ENCODE measurements around the gene MAPK11.

Gene MAPK11

DNA sequence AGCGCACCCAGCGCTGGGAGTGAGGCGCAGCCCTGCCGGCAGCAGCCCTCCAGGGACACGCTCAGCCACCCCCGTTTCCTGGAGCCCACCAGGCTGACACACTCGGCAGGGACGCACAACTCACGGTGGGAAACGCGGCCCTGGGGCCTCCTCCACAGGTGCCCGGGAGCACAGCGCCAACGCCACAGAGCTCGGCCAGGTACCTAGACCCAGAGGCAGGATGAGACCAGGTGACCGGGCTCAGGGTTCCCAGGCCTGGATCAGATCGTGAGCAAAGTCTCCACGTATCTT is 43.4 kb downstream of the MAPK11 start:
- TF ChIP-seq, protein P1, sequence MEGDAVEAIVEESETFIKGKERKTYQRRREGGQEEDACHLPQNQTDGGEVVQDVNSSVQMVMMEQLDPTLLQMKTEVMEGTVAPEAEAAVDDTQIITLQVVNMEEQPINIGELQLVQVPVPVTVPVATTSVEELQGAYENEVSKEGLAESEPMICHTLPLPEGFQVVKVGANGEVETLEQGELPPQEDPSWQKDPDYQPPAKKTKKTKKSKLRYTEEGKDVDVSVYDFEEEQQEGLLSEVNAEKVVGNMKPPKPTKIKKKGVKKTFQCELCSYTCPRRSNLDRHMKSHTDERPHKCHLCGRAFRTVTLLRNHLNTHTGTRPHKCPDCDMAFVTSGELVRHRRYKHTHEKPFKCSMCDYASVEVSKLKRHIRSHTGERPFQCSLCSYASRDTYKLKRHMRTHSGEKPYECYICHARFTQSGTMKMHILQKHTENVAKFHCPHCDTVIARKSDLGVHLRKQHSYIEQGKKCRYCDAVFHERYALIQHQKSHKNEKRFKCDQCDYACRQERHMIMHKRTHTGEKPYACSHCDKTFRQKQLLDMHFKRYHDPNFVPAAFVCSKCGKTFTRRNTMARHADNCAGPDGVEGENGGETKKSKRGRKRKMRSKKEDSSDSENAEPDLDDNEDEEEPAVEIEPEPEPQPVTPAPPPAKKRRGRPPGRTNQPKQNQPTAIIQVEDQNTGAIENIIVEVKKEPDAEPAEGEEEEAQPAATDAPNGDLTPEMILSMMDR (IDR thresholded peaks at IDR 0.05; ENCODE audit: borderline replicate concordance, control extremely low read depth, extremely low read depth, insufficient read depth, missing control alignments) = no peak

DNA sequence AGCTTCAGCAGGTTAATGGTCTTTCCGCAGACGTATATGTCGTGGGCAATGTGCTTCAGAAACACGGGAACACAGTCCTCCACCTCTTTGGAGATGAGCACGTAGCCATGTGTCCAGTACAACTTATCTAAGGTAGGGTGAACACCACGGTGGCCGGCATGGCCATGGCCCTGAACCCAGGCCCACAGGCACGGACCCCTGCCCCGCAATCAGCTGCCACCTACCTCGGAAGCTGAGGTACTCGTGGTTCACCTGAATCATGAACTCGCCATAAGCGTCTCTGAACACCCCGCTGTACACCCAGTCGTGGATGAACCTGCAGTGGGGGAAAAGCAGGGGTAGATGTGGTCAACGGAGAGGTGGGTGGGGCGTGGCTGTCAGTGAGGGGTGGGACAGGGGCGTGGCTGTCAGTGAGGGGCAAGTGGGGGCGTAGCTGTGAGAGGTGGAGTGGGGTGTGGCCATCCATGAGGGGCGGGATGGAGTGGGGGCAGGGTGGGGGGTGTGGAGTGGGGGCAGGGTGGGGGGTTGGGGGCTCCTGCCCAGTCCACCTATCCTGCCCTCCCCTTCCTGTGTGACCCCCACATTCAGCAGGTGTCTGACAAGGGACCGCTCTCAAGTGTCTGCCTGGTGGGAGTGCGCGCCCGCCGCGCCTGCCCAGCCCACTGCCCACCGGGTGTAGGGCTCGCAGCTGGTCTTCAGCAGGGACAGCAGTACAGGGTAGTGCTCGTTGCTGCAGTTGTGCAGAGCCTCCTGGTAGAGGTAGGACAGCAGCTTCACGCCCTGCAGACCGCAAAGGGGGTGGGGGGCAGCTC is 43.9 kb downstream of the MAPK11 start:
- TF ChIP-seq, protein P1 (IDR thresholded peaks at IDR 0.05; ENCODE audit: borderline replicate concordance, control extremely low read depth, extremely low read depth, insufficient read depth, missing control alignments) = no peak
- in situ Hi-C loops (cut with MboI; ENCODE audit: low sequenced_read_pairs, unreplicated experiment) = no loop called here
- no peak for DNase-seq (ENCODE audit: low spot score)

More for the DNA sequence above, 43.4 kb downstream of the MAPK11 start:
- DNase-seq (ENCODE audit: low spot score) = no peak
- in situ Hi-C loops (cut with MboI; ENCODE audit: low sequenced_read_pairs, unreplicated experiment) = no loop called here

DNA sequence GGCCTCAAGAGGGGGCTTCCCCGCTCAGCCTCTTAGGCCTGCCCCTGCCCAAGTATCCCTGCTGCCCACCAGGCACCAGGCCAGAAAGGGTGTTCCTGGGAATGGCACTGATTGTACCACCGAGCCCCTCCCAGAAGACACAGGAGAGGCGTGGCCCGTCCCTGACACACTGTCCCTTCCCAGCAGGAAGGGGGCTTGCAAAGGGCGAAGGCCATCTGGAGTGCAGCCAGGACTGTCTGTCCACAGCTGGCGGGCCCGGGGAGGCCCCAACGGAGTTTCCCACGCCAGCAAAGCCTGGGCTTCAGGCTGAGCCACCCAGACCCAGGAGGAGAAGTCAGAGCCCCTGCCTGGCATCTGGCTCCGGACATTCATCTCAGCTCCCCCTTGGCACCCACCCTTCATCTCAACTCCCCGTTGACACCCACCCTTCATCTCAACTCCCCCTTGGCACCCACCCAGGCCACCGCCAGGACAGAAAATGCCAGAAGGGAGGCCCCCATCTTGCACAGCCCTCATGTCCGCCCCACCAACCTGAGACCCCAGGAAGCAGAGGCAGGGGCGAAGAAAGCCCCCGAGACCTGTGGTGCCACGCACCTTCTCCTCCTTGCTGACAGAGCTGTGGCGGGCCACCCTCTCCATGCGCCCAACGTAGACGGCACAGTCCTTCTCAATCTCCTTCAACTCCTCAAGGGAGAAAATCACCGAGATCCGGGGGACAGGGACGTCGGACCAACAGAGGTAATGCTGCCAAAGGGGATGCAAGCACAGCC is 44.8 kb downstream of the MAPK11 start:
- in situ Hi-C loops (cut with MboI; ENCODE audit: low sequenced_read_pairs, unreplicated experiment) = no loop called here
- no peak for DNase-seq (ENCODE audit: low spot score)
- TF ChIP-seq, protein P1 (IDR thresholded peaks at IDR 0.05; ENCODE audit: borderline replicate concordance, control extremely low read depth, extremely low read depth, insufficient read depth, missing control alignments) = no peak

DNA sequence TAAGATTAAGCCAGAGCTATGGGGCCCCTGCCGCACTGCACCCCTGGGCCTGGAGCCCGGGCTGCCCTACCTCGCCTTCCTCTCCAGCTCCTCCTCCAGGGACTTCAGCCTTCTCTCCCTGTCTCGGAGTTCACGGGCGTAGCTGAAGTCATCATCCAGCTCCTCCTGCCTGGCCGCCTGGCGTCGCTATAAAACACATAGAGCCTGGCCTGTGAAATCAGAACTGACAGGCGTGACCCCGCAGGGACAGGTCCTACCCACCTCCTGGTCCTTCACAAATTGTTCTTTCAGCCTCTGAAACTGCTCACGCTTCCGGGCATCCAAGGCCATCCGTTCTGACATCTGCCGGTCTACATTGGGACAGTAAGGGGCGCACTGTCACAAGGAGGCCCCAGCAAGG is 46.1 kb downstream of the MAPK11 start:
- in situ Hi-C loops (cut with MboI; ENCODE audit: low sequenced_read_pairs, unreplicated experiment) = no loop called here
- TF ChIP-seq, protein P1 (IDR thresholded peaks at IDR 0.05; ENCODE audit: borderline replicate concordance, control extremely low read depth, extremely low read depth, insufficient read depth, missing control alignments) = no peak
- no peak for DNase-seq (ENCODE audit: low spot score)

DNA sequence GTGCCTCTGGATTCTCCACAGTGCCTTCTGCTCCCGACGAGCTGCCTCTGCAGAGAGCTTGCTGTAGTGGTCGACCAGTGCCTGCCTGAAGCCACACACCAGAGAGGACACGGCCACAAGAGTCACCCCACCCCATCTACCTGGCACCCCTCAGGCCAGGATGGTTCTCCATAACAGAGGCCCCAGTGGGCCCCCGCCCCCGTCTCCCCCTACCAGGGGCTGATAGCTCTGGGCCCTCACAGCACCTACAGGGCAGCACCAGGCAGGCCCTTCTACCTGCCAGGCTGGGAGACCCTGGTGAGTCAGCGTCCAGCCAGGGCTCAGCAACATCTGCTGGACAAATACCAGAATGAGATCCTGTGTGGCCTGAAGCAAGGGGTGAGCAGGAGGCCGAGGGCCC is 47.7 kb downstream of the MAPK11 start:
- no peak for DNase-seq (ENCODE audit: low spot score)
- in situ Hi-C loops (cut with MboI; ENCODE audit: low sequenced_read_pairs, unreplicated experiment) = no loop called here
- TF ChIP-seq, protein P1 (IDR thresholded peaks at IDR 0.05; ENCODE audit: borderline replicate concordance, control extremely low read depth, extremely low read depth, insufficient read depth, missing control alignments) = no peak

DNA sequence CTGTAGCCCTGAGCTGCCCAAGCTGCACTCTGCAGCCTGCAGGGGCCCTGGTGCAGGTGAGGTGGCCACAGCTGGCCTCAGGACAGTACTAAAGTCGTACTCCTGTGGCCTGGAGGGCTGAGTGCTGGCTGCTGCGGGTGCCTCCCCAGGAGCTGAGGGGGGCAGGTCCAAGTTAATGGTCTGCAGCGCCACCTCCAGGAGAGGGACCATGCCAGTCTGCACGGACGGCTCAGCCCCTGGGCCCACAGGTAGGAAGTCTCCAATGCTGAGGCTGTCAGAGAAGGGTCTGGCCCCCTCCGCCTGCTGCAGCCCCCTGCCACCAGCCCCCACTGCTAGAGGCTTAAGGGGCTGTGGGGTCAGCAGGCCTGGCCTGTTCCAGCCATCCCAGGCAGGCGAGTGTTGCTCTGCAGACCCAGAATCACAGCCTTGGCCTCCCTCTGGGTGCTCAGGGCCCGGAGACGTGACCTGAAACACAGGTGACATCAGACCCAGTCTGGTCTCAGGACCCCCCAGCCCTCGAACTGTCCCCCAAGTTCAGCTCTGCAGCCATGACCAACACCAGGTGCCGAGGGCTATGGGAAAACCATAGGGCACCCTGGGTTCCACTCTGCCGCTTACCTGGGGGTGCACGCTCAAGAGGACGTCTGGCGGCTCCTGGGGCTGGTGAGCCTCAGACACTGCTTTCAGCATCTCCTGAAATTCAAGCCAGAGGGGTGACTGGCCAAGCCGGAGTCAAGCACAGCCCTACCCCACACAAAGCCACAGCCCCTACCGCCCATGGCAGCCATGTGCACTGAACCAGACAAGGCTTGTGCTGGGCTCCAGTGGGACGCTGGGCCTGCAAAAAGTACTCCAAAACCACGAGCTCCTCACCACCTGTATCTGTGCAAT is 48.5 kb downstream of the MAPK11 start:
- in situ Hi-C loops (cut with MboI; ENCODE audit: low sequenced_read_pairs, unreplicated experiment) = no loop called here
- TF ChIP-seq, protein P1 (IDR thresholded peaks at IDR 0.05; ENCODE audit: borderline replicate concordance, control extremely low read depth, extremely low read depth, insufficient read depth, missing control alignments) = no peak
- DNase-seq (ENCODE audit: low spot score) = no peak
